ENCODE data around the gene GPX3. TPM values are rescaled to one million over a fixed set of nuclear protein-coding genes. Genes with fewer than 3 reads are reported as not detected.

Gene GPX3
- total RNA-seq, 2 donors from 2014 or later: not detected

DNA sequence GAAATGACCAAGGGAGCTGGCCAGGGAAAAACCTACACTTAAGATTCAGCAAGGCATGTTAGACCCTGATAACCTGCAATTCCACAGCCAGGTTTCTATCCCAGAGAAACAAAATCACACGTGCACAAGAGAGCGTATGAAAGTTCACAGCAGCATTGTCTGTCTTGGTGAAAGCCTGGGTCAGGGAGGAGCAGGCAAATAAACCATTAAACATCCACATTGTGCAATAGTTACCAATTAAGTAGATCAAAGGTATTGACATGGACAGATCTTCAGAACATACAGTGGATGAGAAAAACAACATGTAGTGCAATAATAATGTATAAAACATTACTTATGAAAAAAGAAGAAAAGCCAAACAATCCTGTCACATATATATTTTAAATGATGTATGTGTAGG, 15.9 kb upstream of the GPX3 start:
- DNase-seq (no peak), ATAC-seq (replicated peaks in 1 of 2) (no peak)
- H3K36me3 Mint-ChIP-seq (ENCODE audit: insufficient read depth in 2 of 2): no peaks in the 10 kb centered on the region
- no peaks in the 10 kb centered on the region for H3K4me1 Mint-ChIP-seq (ENCODE audit: low read depth)
- H3K27me3 Mint-ChIP-seq (ENCODE audit: low read depth): peaks cover 14% of the 10 kb centered on the region
- H3K9me3 Mint-ChIP-seq: no peaks in the 10 kb centered on the region
- no peak overlapping the region for H3K4me3 Mint-ChIP-seq
- no peak overlapping the region for H3K27ac Mint-ChIP-seq

DNA sequence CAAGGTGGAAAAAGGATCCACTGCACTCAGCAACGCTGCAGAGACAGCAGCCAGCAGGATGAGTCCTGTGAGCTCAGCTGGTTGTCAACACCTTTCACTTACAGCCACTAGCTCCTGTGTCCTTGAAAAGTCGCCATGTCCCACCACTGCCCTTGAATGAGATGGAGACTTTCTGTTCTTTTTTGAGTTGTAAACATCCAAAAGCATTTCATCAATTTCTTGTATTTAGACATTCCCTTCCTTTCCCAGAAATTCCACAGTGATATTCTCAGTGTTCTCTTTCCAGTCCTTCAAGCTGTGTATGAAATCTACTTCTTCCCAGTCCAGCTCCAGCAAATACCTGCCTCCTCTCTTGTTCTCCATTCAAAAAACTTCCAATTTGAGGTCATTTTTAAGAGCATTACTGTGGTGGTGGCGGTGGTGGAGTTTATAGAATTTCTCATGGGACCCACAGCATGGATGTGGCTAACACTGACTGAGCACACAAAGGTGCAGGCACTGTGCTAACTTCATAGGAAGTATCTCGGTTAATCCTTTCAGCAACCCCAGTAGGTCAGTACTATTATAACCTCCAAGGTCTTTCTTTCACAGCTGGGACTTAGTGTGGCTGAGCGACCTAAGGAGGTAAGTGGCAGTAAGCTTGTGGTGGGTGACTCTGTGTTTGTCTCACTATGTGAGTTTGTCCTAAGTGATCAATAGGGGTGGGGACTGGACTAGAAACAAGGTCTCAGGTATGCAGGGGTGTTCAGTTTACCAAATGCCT, 15.0 kb upstream of the GPX3 start:
- Mint-ChIP-seq H3K4me1 (ENCODE audit: low read depth) (no peaks in the 10 kb centered on the region), H3K9me3 (no peaks in the 10 kb centered on the region), H3K27ac (no peak overlapping the region), H3K36me3 (ENCODE audit: insufficient read depth in 2 of 2) (no peaks in the 10 kb centered on the region), H3K4me3 (no peak overlapping the region), H3K27me3 (ENCODE audit: low read depth) (peaks cover 11% of the 10 kb centered on the region)
- DNase-seq: no peak
- no peak for ATAC-seq (replicated peaks in 1 of 2)

DNA sequence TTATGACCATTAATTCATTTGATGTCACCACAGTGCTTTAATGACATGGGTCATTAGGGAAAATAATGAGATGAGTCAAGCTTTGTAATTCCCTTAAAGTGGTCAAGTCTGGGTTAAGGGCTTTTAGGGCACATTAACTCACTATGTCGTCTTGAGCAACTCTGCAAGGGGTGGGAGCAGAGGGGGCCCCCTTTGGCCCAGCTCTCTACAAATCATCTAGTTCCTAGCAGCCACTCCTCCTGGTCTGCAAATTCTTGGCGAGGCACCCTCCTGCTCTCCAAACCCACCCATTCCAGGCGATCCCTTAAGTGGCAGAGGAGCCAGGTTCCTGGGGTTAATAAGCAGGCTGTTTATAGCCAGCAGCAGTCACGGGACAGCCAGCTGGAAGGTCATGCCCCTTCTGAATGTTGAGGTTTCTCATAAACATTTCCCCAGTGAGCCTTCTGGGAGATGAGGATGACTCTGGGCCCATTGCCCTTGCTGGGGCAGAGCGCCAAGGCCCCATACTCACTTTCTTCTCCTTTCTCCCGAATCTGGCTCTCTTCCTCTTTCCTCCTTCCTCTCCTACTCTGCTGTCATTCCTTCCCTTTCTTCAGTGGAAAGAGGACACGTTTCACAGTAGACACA, 14.3 kb upstream of the GPX3 start:
- no peaks in the 10 kb centered on the region for H3K4me1 Mint-ChIP-seq (ENCODE audit: low read depth)
- peaks cover 8% of the 10 kb centered on the region for H3K27me3 Mint-ChIP-seq (ENCODE audit: low read depth)
- H3K27ac Mint-ChIP-seq: no peak overlapping the region
- H3K36me3 Mint-ChIP-seq (ENCODE audit: insufficient read depth in 2 of 2): no peaks in the 10 kb centered on the region
- DNase-seq: no peak
- no peak for ATAC-seq (replicated peaks in 1 of 2)
- H3K9me3 Mint-ChIP-seq: no peaks in the 10 kb centered on the region
- no peak overlapping the region for H3K4me3 Mint-ChIP-seq

DNA sequence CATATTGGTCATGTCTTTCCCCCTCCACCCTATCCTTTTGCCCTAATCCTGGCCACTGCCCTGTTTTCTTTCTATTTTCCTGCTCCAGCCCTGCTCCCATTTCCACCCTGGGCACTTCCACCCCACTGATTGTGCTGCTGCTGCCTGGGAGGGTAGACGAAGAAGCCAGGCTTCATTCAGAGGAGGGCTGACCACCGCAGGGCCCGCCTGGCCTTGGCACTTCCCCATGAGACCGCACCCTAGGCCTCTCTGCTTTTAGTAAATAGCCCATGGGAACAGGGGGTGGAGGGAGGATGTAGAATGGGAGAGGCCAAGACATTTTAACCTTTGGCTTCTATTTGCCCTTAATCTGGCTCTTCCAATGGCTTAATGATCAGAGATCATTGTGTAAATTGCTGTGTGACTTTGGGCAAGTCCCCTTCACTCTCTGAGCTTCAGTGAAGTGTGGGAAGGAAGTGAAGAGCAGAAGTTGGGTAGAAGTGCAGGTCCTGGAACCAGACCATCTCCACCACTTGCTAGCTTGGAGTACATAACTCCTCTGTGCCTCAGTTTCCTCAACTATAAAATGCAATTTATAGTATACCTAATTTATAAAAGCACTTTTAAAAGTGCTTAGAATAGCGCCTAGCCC, 13.6 kb upstream of the GPX3 start:
- H3K4me1 Mint-ChIP-seq (ENCODE audit: low read depth): no peaks in the 10 kb centered on the region
- DNase-seq: no peak
- H3K27ac Mint-ChIP-seq: no peak overlapping the region
- H3K27me3 Mint-ChIP-seq (ENCODE audit: low read depth): peaks cover 8% of the 10 kb centered on the region
- no peak for ATAC-seq (replicated peaks in 1 of 2)
- H3K36me3 Mint-ChIP-seq (ENCODE audit: insufficient read depth in 2 of 2): no peaks in the 10 kb centered on the region
- no peak overlapping the region for H3K4me3 Mint-ChIP-seq
- H3K9me3 Mint-ChIP-seq: no peaks in the 10 kb centered on the region

DNA sequence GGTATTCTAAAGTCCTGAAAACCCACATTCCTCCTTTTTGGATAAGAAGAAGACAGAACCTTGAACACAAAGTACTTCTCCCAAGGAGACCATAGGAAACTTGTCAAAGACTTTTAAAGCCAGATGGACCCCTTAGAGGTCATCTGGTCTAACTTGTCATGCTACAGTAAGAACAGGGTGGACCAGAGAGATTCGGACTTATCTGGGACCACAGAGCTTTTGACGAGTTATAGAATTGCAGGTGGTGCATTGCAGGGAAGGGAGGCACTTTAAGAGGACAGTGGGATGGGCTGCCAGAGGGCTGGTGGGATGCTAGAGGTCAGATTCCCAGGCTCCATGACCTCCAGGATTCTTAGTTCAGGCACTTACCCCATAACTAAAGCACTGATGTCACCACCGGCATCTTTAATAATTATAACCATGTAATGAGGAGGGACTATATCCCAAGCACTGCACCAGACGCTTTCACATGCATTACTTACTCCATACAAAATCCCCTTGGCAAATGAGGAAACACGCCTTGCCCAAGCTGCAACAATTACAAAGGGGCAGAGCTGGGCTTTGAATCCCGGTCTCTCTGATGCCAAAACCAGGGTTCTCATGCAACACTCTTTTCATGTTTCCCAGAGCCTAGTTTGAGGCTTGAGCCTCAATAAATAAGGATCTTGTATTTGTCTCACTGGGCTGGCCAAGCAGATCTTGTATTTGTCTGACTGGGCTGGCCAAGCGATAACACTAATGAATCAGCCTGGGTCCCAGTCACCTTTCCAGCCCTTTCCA, 12.8 kb upstream of the GPX3 start:
- Mint-ChIP-seq H3K4me3 (no peak overlapping the region), H3K9me3 (no peaks in the 10 kb centered on the region), H3K4me1 (ENCODE audit: low read depth) (no peaks in the 10 kb centered on the region), H3K27me3 (ENCODE audit: low read depth) (peaks cover 8% of the 10 kb centered on the region), H3K36me3 (ENCODE audit: insufficient read depth in 2 of 2) (no peaks in the 10 kb centered on the region), H3K27ac (no peak overlapping the region)
- DNase-seq (no peak), ATAC-seq (replicated peaks in 1 of 2) (no peak)

DNA sequence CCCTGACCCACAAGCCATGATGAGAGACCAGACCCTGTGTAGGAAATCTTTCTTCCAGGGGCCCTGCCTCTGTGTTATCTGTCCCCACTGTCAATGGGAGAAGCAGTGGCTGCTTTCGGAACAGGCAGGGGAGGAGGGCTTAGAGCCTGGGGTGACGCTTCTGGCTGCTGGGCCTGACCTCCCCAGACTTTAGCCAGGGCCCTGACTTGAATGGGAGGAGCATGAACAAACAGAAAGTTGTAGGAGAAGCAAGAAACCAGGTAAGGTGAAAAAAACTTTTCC, 12.2 kb upstream of the GPX3 start:
- no peaks in the 10 kb centered on the region for H3K36me3 Mint-ChIP-seq (ENCODE audit: insufficient read depth in 2 of 2)
- DNase-seq (no peak), ATAC-seq (replicated peaks in 1 of 2) (no peak)
- H3K27ac Mint-ChIP-seq: no peak overlapping the region
- H3K4me3 Mint-ChIP-seq: no peak overlapping the region
- peaks cover 8% of the 10 kb centered on the region for H3K27me3 Mint-ChIP-seq (ENCODE audit: low read depth)
- no peaks in the 10 kb centered on the region for H3K4me1 Mint-ChIP-seq (ENCODE audit: low read depth)
- no peaks in the 10 kb centered on the region for H3K9me3 Mint-ChIP-seq

DNA sequence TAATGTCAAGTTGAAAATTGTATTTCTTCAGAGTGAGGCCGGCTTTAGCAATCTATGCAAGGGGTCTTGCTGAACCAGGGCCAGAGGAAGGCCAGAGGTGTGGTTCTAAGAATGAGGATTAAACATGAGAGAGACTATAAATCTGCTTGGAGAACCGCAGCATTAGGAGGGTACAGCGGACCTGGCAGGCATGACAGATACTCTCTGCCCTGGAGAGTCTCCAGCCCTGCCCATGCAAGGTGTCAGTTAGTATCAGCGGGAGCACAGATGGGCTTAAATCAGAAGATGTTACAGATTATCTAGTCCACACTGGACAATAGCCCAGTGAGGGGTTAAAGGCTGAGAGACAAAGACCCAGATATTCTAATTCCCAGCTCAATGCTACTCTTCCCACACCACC, 11.5 kb upstream of the GPX3 start:
- Mint-ChIP-seq H3K27ac (no peak overlapping the region), H3K4me1 (ENCODE audit: low read depth) (no peaks in the 10 kb centered on the region), H3K36me3 (ENCODE audit: insufficient read depth in 2 of 2) (no peaks in the 10 kb centered on the region), H3K27me3 (ENCODE audit: low read depth) (peaks cover 8% of the 10 kb centered on the region), H3K4me3 (no peak overlapping the region), H3K9me3 (no peaks in the 10 kb centered on the region)
- DNase-seq (no peak), ATAC-seq (replicated peaks in 1 of 2) (no peak)

DNA sequence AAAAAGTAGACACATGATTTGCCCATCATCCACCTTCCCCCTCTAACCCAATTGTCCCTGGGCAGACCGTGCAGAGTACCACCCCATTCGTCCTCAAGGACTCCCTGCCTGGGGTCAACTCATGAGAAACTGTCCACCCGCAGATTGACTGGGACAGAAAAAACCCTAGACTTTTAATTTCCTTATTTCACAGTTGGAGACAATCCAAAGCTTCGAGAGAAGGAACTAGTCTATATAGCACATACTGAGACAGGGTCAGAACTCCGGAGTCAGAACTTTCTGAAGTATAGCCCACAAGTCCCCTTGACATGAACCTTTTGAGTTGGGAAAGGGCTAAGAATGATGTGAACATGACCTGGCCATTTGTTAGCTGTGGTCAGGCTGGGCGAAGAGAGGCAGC, 7.5 kb upstream of the GPX3 start:
- H3K9me3 Mint-ChIP-seq: no peaks in the 10 kb centered on the region

DNA sequence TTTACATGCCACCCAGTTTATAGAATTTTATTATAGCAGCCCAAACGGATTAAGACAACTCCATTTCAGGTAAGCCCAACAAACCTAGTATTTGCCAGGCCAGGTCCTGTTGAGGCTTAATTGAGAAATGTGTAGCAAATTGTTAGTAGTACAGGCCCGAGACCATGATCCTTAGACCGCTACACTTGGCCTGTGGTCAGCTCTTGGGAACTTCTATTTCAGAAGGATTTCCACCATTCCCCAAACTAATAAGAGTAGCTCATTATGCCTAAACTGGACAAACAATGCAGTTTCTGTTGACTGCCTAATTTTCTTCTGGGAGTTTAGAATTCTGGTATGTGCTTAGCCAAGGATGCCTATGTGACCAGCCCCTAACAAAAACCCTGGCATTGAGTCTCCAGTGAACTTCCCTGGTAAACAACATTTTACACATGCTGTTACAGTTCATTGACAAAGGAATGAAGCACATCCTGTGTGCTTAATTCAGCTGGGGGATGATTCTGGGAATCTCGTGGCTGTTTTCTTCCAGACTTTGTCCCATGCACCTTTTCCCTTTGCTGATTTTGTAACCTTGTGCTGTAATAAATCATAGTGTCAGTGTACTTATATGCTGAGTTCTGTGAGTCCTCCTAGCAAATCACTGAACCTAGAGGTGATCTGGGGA, 5.6 kb upstream of the GPX3 start:
- H3K9me3 Mint-ChIP-seq: no peaks in the 10 kb centered on the region
- H3K27ac Mint-ChIP-seq: no peak overlapping the region
- DNase-seq (no peak), ATAC-seq (replicated peaks in 1 of 2) (no peak)
- H3K36me3 Mint-ChIP-seq (ENCODE audit: insufficient read depth in 2 of 2): no peaks in the 10 kb centered on the region
- H3K4me1 Mint-ChIP-seq (ENCODE audit: low read depth): no peaks in the 10 kb centered on the region
- no peak overlapping the region for H3K4me3 Mint-ChIP-seq
- no peaks in the 10 kb centered on the region for H3K27me3 Mint-ChIP-seq (ENCODE audit: low read depth)

More for the DNA sequence above, 7.5 kb upstream of the GPX3 start:
- Mint-ChIP-seq H3K27me3 (ENCODE audit: low read depth) (no peaks in the 10 kb centered on the region), H3K27ac (no peak overlapping the region), H3K36me3 (ENCODE audit: insufficient read depth in 2 of 2) (no peaks in the 10 kb centered on the region), H3K4me1 (ENCODE audit: low read depth) (no peaks in the 10 kb centered on the region), H3K4me3 (no peak overlapping the region)
- ATAC-seq (replicated peaks in 1 of 2) (no peak), DNase-seq (no peak)

DNA sequence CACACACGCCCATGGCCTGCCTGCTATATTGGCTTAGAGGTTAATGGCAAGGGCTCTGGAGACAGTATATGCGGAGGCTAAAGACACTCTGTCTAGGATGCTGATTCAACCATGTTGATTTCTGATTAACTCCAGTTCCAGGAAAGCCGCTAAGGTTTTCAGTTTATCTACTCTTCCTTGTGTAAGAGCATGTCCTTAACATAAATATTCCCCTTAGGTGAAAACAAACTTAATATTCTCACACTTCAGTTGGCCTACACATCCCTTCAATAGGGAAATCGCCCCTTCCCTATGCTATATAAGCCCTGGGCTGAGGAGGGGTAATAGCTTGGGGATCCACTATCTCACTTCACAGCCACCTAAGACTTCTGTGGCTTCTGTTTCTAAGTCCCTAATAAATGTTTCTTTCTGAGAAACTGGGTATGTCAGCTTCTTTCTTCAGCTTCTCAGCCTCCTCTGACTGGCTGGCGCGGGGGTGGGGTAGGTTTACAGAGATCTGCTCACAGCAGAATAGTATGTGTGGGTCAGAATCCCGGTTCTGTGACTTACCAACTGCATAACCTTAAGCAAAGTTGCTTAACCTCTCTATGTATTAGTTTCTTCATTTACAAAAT, 4.3 kb upstream of the GPX3 start:
- Mint-ChIP-seq H3K27ac (no peak overlapping the region), H3K4me1 (ENCODE audit: low read depth) (peaks cover 4% of the 10 kb centered on the region), H3K27me3 (ENCODE audit: low read depth) (peaks cover 4% of the 10 kb centered on the region), H3K36me3 (ENCODE audit: insufficient read depth in 2 of 2) (no peaks in the 10 kb centered on the region), H3K9me3 (no peaks in the 10 kb centered on the region), H3K4me3 (no peak overlapping the region)
- DNase-seq (no peak), ATAC-seq (replicated peaks in 1 of 2) (no peak)

DNA sequence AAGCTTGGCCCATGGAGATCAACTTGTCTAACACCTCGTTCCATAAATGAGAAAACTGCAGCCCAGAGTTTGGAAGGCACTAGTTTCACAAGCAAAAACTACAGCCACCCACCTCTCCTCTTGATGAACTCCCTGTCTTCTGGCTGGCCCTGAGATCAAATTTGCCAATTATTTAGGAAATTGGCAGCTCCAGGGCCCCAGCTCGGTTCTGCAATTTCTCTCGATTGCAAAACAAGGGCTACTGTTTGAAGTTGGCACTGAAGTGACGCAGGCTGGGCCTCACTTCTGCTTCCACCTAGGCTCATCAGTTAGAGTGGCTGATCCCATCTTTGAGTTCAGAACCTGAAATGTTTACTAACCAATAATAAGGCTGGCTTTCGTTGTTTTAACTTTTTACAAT, 3.7 kb upstream of the GPX3 start:
- DNase-seq (no peak), ATAC-seq (replicated peaks in 1 of 2) (no peak)
- Mint-ChIP-seq H3K9me3 (no peaks in the 10 kb centered on the region), H3K27me3 (ENCODE audit: low read depth) (peaks cover 5% of the 10 kb centered on the region), H3K36me3 (ENCODE audit: insufficient read depth in 2 of 2) (no peaks in the 10 kb centered on the region), H3K4me1 (ENCODE audit: low read depth) (peaks cover 7% of the 10 kb centered on the region), H3K27ac (no peak overlapping the region), H3K4me3 (no peak overlapping the region)

DNA sequence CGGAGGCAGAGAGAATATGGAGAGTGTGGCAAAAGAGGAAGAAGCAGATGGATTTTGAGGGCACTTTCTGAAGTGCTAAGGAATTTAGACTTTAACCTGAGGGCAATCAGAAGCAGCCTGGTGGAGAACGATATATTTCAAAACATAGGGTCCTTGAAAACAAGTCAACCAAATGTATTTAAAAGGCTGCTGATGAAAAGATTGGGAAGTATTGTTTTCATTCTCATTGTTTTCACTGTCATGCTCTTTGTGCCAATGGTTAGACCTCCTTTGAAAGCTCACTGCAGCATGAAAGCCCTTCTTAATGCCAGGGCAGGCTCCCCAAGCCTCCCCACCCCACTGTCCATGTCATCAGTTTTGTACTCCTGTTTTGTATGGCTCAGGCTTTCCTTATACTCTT, 2.5 kb upstream of the GPX3 start:
- Mint-ChIP-seq H3K4me3 (no peak overlapping the region), H3K4me1 (ENCODE audit: low read depth) (peaks cover 18% of the 10 kb centered on the region), H3K9me3 (no peaks in the 10 kb centered on the region), H3K27ac (no peak overlapping the region), H3K36me3 (ENCODE audit: insufficient read depth in 2 of 2) (peaks cover 0 to 7% of the 10 kb centered on the region in 2 donors), H3K27me3 (ENCODE audit: low read depth) (peaks cover 5% of the 10 kb centered on the region)
- ATAC-seq (replicated peaks in 1 of 2) (no peak), DNase-seq (no peak)
